OCI-LY7 (cell line): ENCODE results near the gene PLN.

ENCODE experiments used
- EZH2phosphoT487 ChIP-seq: fragments of 200-600 bp; sonication (generic); IDR thresholded peaks from 2 replicates; pipeline ENCODE4 v1.6.1; 2018; ENCODE audit warnings: low read depth, borderline replicate concordance, mild to moderate bottlenecking, mixed run types, antibody characterized with exemption, low read length, moderate library complexity, mixed read lengths
- TF ChIP-seq, protein P1 (sequence below): fragments of 200-600 bp; sonication (generic); conservative IDR thresholded peaks from 2 replicates; pipeline ENCODE4 v1.5.1; 2014; ENCODE audit warnings: mild to moderate bottlenecking, antibody characterized with exemption, low read length, moderate library complexity, mixed read lengths

DNA sequence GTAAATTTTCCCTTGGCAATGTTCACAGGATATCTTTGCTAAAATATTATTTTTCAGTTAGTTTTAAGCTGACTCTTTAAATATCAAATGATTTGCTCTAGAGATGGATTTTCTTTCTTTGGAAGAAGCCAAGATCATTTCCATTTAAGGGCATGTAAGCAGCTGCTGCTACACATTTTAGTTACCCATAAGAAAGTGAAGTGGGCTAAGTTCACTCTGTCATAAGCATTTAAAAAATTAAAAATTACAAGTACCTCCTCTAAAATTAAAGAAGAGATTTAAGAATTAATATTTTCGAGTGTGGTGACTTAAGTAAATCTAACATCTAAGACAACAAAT, 1.2 kb upstream of the PLN start:
- TF ChIP-seq, protein P1, sequence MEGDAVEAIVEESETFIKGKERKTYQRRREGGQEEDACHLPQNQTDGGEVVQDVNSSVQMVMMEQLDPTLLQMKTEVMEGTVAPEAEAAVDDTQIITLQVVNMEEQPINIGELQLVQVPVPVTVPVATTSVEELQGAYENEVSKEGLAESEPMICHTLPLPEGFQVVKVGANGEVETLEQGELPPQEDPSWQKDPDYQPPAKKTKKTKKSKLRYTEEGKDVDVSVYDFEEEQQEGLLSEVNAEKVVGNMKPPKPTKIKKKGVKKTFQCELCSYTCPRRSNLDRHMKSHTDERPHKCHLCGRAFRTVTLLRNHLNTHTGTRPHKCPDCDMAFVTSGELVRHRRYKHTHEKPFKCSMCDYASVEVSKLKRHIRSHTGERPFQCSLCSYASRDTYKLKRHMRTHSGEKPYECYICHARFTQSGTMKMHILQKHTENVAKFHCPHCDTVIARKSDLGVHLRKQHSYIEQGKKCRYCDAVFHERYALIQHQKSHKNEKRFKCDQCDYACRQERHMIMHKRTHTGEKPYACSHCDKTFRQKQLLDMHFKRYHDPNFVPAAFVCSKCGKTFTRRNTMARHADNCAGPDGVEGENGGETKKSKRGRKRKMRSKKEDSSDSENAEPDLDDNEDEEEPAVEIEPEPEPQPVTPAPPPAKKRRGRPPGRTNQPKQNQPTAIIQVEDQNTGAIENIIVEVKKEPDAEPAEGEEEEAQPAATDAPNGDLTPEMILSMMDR, result no peak
- no peak for TF ChIP-seq EZH2phosphoT487
